Measurements from ENCODE around the gene LSM7.
A peak's percentile ranks its signal among the peaks of the same experiment; 100 is the strongest.
"Not testable (repeated sequence)": the region's sequence is repeated elsewhere in the genome, so short reads cannot be mapped to it uniquely, and the experiment has no call there.

LSM7 gene

DNA sequence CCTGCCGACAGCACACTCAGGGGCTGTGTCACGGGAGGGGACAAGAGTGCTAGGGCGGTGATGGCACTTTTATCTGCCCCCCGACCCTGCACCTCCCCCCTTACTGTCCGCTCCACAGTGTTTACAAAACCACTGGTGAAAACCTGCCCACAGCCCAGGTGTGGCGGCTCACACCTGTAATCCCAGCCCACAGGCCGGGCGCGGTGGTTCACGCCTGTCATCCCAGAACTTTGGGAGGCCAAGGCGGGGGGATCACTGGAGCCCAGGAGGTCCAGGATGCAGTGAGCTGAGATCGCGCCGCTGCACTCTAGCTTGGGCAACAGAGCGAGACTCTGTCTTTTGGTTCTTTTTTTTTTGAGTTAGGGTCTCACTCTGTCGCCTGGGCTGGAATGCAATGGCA, 32.2 kb downstream of the LSM7 start:
- DNase-seq, result no peak

DNA sequence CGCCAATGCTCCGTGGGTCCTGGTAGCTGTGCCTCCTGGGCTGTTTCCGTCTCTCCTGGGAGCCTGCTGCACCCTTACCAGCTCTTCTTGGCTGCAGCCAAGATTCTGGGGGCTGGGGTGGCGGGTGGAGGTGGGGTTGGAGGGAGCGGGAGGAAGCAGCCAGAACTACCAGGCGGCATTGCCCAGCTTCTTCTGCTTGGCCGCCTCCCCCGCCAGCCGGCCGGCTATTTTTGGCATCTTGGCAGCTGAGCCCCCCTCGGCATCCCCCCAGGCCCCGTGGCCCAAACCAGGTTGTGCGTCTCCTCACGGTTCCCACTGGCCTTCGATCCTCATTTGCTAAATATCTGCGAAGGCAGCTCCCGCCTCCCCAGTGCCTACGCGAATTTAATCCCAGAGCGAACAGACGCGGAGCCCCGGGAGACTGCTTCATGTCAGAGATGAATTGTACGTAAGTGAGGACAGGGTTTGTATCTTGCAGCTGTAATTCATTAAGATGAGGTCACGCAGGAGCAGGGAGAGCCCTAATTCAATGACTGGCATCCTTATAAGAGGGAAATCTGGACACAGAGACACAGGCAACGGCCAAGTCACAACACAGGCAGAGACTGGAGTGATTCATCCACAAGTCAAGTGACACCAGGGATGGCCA, 33.6 kb downstream of the LSM7 start:
- no peak for DNase-seq

DNA sequence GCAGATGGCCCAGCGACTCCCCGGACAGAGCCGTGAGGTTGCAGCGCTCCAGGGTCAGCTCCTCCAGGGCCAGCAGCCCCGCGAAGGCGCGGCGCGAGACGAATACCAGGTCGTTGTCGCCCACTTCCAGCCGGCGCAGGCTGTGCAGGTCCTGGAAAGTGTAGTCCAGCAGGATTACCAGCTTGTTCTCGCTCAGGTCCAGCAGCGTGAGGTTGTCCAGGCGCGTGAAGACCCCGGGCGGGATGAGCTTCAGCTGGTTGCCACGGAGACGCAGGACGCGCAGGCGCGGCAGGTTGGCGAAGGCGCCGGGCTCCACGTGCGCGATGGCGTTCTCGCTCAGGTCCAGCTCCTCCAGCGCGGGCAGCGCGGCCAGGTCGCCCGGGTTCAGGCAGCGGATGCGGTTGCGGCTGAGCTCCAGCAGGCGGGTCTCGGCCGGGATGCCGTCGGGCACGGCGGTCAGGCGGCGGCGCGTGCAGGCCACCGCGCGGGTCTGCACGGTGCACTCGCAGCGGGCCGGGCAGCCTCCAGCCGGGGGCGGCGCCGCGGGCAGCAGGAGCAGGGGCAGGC, 37.1 kb downstream of the LSM7 start:
- DNase-seq, result peak; percentile 36

DNA sequence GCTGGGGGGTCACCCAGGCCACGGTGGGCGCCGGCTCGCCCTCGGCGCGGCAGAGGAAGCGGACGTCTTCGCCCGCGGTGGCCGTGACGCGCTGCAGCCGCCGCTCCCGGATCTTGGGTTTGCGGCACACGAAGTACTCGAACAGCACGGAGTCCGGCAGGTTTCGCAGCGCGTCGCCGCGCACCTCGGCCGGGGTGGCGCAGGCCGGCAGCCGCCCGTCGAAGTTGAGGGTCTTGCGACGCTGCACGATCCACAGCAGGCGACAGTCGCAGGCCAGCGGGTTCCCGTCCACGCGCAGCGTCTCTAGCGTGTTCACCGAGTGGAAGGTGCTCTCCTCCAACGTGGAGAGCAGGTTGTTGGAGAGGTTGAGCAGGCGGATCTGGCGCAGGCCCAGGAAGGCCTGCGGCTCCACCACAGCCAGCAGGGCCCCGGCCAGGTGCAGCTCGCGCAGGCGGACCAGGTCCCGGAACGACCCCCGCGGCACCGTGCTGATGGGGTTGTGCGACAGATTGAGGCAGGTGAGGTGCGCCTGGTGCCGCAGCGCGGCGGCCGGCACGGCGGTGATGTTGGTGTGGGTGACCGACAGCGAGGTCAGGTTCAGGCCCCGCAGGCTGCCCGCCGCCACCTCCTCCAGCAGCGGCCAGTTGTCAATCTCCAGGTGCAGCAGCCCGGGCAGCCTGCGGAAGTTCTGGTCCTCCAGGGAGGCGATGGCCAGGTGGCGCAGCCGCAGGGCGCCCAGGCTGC, 37.8 kb downstream of the LSM7 start:
- DNase-seq, result peak; percentile 27

DNA sequence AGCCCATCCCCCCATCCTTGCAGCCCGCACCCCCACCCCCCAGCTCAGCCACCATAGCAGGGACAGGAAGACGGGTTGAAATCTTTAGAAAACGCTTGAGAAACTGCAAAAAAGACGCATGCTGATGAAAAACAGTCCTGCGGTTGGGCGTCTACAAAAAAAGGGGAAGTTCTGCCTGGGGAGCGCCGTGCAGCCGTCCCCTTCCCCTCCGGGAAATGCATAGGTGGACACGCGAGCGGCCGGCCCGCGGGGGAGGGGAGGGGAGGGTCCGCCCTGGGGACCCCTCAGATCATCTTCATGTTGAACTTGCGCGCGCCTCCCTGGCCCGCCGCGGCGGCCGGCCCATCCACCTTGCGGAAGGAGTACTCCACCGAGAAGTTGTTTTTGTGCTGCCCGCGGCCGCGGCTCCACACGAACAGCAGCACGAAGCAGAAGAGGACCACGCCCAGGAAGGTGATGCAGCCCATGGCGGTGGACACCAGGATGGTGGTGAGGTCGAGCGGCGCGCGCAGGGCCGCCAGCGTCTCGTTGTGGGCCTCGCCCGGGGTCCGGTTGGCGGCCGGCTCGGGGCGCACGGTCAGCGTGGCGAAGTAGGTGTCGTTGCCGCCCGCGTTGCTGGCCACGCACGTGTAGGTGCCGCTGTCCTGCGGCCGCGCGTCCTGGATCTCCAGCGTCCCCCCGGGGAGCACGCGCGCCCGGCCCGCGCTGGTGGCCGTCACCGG, 38.5 kb downstream of the LSM7 start:
- no peak for DNase-seq

DNA sequence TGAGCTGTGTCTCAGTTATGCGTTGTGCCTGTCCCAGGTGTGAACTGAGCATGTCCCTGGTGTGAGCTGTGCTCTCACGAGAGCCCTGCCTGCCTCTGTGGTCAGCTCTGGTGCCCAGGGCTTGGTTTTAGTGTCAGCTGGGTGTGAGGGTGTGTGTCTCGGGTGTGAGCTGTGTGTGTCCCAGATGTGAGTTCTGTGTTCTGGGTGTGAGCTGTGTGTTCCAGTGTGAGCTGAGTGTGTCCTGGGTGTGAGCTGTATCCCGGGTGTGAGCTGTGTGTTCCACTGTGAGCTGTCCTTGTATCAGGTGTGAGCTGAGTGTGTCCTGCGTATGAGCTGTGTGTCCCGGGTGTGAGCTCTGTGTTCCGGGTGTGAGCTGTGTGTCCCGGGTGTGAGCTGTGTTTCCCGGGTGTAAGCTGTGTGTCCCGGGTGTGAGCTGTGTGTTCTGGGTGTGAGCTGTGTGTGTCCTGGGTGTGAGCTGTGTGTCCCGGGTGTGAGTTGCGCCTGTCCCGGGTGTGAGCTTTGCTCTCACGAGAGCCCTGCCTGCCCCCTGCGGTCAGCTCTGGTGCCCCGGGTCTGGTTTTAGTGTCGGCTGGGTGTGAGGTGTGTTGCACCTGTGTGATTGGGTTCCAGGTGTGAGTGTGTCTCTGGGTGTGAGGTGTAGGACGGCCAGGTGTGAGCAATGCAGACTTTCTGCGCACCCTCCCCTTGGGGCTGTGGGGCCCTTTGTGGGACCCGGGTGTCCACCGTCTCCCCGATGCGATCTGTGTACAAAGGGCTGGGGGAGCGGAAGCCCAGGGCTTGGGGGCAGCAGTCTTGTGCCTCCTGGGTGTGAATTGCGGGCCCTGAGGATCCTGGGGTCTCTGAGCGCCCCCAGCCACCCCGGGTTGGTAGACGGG, 39.3 kb downstream of the LSM7 start:
- no peak for DNase-seq

DNA sequence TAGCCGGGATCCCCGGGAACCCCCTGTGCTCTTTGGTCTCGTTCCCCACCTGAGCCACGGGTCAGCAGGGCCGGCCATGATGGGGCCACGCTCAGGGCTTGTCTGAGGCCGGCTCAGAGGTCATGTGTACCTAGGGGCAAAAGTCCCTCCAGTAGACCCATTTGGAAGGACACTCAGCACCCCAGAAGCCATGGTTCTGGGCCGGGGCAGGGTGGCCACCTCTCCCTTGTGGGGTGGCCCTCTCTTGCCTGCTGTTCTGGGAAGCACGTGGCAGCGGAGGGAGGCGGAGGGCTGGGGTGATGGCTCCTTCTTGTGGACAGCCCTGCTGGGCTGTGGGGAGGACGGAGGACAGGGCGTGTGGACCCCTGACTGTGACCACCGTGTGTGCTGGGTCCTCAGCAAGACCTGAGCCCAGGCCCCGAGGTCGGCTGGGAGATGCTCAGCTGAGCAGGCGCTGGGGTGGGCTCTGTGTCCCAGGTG, 40.0 kb downstream of the LSM7 start:
- DNase-seq, result no peak

DNA sequence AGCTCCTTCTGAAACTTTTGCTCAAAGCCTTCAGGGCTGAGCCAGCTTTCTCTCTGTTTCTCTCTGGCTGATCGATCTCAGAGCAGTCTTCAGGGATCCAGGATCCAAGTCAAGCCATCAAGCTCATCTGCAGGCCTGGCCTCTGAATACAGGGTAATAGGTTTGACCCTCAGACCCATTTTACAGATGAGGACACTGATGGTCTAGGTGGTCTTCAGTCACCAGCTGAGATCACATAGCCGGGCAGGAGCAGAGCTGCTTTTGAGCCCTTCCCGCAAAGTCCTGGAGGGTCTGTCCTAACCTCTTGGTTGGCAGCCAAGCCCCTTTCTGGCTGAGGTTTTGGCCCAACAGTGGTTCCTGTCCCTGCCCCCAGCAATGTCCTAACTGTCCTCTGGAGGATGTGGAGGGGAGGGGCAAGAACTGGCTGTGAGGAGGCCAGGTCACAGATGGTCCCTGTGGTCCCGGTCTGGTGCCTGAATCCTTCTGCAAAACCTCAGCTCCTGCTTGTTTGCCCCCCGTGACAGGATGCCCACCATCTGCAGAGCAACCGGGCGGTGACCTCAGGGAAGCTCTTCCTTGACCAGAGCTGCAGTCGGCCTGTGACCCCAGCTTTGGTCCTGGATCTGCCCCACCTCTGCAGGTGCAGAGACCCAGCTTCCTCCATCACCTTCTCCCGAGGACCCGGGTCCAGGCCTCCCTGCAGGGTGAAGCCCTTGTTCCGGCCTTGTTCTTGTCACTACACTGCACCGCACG, 40.6 kb downstream of the LSM7 start:
- no peak for DNase-seq

DNA sequence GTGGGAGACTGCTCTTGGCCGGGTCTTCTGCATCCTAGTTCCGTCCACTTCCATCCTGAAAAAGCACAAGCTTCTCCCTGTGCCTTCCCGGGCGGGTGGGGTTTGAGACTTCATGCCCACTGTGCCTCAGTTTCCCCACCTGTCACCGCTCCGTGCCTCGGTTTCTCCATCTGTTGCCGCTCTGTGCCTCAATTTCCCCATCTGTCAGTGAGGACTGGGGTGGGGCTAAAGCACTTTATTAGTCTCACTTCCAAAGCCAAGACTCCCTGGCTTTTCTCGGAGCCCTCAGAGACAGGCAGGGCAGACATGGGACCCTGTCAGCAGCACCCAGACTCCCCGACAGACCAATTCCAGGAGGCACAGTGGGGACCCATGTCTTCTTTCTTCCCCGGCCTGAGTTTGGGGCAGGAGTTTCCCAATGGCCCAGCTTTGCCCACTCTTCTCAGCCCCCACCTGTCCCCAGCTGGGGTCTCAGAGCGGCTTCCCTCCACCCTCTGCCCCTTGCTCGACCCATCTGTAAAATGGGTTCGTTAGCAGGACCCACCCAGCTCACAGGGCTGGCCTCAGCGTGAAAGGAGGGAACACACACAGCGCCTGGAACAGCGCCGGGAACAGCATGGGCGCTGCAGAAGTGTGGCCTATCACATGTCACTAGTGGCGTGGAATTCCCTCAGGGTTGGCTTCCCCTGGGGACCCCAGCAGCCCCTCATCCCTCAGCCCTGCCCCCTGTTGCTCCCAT, 41.8 kb downstream of the LSM7 start:
- no peak for DNase-seq

DNA sequence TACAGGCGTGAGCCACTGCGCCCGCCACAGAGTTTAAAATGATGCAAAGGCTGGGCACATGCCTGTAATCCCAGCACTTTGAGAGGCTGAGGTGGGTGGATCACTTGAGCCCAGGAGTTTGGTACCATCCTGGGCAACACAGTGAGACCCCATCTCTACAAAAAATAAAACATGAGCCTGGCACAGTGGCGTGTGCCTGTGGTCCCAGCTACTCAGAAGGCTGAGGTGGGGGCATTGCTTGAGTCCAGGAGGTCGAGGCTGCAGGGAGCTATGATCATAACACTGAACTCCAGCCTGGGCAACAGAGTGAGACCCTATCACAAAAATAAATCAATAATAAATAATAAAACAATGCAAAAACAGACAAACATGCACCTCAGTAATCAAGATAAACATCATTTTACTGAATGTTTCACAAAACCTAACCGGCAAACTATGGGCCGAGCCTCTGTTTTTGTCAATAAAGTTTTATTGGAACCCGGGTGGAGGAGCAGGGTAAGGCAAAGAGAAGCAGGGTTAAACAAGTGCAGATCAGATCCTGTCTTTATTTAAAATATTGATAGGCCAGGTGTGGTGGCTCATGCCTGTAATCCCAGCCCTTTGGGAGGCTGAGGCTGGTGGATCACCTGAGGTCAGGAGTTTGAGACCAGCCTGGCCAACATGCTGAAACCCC, 44.4 kb downstream of the LSM7 start:
- DNase-seq, result no peak

DNA sequence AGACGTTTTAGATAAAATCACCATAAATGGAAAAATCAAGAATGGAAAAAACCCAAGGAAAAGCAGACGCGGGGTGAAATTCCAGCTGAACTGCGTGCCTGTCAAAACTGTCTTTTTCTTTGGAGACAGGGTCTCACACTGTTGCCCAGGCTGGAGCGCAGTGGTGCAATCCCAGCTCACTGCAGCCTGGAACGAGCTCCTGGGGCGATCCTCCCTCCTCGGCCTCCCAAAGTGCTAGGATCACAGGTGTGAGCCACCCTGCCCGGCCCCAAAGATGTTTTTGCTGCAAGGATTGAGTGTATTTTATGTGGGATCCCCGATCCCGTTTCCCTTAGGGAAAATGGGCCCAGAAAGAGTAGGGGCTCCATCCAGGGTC, 45.5 kb downstream of the LSM7 start:
- no peak for DNase-seq

DNA sequence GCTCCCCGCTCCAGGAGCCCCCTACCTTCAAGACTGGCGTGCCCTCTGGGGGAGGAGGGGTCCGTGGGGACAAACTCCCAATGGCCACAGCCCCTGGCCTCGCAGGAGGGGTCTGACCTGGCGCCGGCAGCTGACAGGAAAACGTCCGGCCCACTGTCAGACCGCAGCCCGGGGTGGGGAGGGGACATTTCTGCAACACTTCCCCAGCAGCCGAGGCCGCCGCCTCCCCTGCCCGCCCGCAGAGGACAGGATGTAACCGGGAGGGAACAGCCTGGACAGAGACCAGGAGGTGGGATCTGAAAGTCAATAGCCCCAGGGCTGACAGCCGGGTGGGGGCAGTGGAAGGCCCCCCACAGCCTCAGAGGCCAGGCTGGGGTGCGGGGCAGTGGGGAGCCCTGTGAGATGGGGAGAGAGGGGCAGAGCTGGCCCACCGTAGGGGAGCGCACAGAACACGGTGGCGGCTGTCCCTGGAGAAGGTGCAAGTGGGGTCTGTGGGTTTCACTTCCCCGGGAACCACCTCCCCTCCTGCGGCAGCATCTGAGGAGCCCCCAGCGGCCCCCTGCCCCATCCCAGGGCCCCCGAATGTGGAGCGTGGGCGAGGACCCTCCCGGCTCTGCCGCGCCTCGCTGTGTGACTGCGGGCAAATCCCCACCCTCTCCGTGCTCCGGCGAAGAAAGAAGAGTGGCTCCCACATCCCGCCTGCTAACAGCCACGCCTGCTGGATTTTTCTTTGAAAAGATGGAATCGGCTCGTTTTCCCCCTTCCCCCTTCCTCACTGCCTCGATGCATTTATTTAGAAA, 46.1 kb downstream of the LSM7 start, which contains the start of gene PEAK3:
Gene PEAK3, minus strand, starts transcription at position 114 of the 800 bp plus-strand sequence. CDS start 1,244 bp downstream, outside the sequence.
- DNase-seq, result peak; percentile 83

DNA sequence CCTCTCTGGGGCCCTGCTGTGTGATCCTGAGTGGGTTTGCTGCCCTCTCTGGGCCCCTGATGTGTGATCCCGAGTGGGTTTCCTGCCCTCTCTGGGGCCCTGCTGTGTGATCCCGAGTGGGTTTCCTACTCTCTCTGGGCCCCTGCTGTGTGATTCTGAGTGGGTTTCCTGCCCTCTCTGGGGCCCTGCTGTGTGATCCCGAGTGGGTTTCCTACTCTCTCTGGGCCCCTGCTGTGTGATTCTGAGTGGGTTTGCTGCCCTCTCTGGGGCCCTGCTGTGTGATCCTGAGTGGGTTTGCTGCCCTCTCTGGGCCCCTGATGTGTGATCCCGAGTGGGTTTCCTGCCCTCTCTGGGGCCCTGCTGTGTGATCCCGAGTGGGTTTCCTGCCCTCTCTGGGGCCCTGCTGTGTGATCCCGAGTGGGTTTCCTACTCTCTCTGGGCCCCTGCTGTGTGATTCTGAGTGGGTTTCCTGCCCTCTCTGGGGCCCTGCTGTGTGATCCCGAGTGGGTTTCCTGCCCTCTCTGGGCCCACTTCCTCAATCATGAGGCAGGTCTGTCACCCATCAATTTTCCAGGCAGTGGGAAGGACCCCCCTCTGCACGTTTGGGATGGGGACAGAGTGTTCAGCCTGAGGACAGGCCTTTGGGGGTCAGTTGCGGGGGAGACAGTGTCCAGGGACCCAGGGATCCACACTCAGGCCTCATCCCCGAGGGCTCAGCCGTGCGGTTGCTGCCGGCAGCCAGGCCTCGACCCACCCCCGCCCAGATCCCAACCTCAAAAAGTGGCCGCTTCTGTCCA, 46.9 kb downstream of the LSM7 start:
- DNase-seq, result not testable (repeated sequence)

DNA sequence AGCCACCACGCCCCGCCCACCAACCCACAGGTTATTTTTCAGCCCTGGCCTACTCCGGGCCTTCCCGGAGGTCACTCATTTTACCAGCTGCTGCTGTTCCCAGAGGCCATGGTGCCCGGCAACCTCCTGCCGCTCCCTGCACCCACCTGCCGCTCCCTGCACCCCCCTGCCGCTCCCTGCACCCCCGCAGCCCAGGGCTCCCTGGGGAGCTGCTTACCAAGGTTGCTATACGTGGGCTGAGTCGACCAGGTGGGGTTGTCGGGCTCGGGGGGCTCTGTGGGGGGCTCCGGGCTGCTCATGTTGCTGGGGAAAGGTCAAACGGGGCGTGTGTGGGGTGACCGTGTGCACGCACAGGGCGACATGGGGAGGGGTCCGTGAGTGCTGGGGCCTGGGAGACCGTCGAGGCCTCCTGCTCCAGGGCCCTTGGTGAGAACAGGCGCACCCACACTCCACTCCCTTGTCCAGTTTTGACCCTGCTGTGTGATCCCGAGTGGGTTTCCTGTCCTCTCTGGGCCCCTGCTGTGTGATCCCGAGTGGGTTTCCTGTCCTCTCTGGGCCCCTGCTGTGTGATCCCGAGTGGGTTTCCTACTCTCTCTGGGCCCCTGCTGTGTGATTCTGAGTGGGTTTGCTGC, 47.6 kb downstream of the LSM7 start:
- DNase-seq, result no peak

DNA sequence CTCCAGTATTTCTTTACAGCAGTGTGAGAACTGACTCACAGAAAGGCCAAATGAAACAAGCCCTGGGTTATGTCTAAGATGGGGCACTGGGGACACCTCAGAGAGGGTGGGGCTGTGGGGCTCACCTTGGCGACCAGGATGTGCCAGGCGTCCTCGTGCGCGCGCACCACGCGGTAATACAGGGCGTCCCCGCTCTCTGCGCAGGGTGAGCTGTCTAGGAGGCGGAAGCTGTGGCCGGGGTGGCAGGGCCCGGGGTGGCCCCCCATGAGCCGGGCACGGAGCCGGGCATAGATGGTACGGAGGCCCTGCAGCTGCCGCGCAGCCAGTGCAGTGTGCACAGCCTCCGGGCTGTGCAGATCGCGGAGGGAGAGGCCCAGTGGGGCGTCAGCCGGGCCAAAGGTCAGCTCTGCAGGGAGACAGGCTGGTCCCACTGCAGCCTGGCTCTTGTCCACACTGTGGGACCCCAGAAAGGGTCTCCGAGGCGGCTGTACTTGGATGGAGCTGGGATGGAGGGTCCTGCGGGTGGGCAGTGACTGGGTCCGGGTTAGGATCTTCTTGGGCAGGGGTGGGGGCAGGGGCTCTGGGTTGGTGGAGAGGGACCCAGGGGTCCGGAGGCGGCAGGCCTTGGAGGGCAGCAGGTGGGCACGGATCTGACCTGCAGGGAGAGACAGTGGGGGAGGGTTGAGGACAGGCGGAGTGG, 49.8 kb downstream of the LSM7 start:
- no peak for DNase-seq

DNA sequence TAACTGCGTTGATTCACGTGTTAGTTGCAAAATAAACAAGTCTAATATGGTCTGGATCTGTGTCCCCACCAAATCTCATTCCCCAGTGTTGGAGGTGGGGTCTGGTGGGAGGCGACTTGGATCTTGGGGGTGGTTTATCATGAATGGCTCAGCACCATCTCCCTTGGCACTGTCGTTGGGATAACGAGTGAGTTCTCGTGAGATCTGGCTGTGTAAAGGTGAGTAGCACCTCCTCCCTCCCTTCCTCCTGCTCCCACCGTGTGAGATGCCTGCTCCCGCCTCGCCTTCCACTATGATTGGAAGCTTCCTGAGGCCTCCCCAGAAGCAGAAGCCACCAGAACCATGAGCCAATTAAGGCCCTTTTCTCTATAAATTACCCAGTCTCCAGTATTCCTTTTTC, 51.2 kb downstream of the LSM7 start:
- no peak for DNase-seq

DNA sequence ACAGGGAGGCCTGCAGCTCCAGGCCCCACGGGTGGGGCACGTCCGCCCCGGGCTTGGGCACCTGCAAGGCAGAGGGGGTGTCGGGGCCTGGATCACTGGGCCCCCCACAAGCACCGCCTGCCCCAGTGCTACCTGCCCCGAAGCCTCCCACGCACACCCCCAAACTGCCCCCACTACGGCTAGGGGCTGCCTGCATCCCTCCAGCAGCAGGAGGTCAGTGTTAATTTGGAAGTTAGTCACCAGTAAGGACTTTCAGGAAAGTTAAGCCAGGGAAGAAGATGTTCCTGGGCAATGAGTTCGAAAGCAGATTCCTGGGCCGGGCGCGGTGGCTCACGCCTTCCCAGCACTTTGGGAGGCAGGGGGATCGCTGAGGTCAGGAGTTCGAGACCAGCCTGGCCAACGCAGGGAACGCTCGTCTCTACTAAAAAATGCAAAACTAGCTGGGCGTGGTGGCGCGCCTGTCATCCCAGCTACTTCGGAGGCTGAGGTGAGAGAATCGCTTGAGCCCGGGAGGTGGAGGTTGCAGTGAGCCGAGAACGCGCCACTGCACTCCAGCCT, 51.9 kb downstream of the LSM7 start:
- DNase-seq, result no peak

Measured in left hindlimb (tissue), 1 donor.